ENCODE measurements around the gene G3BP1.
A peak's percentile ranks its signal among the peaks of the same experiment; 100 is the strongest.

The G3BP1 gene

DNA sequence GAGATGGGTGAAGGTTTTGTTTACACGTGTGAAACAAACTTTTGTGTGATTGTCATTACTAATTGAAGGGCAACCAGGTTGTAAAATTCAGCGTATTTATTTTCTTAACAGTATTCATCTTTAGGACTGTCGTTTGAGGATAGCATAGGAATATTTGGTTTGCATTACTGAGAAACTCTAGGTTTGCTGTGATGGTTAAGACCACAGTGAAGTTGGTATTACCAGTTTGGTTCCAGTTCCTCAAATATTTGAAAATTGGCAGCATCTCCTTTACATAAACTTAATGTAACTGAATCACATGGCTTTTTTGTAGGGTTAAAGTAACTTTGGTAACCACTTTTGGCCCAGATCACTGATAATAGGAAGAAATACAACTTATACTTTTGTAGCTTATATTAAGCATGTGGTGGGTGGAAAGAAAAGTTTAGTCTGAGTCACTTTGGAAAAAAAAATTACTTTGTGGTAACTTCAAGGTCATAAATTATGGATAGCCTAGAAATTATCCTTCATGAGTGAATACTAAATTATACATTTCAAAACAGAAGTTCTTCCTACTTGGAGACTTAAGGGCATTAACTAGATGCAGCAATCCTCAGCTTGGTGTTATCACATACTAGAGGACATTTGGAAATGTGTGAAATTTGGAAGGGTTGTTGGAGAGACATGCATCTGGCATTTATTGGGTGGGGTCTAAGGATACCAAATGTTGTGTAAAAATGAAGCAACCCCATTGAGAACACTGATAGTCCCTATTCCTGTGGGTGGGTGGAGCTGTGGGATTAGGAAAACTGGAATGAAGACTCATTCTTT is 33.9 kb downstream of the G3BP1 start:
- WGBS (ENCODE audit: extremely low coverage, insufficient coverage, insufficient read length) = no CpG with 5 or more reads among the region's 3 CpGs
- no peak overlapping the region for H3K4me2 ChIP-seq (ENCODE audit: low read length)

DNA sequence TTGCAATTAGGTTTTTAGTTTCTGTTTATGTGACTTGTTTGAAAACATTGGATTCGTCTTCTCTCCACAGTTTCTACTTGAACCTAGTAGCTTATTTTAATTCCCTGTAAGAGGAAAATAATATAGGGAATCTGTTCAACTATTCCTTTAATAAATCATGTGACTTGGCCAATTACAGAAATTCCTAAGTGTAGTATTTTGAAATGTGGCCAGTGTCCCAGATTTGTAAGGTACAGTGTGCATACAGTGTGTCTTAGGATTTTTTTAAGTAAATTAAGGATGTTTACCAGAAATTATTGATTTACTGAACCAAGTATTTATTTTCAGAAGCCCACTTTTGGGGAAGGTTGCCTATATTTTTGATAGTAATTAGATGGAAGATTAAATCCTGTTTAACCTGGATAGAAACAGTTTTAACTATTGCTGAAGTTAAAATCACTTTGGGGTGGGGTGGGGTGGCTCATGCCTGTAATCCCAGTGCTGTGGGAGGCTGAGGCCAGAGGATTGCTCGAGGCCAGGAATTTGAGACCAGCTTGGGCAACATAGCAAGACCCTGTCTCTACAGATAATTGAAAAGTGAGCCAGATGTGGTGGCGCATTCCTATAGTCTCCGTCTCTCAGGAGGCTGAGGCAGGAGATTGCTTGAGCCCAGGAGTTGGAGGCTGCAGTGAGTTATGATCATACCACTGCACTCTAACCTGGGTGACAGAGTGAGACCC is 36.9 kb downstream of the G3BP1 start:
- no peaks in the 10 kb centered on the region for H3K27me3 ChIP-seq (ENCODE audit: insufficient read depth, low read length)
- H3K23ac ChIP-seq (ENCODE audit: low read length) = no peak overlapping the region
- no peak overlapping the region for H2BK5ac ChIP-seq (ENCODE audit: low read depth, low read length, poor library complexity)
- no peak overlapping the region for H3K4me3 ChIP-seq (ENCODE audit: low read depth, low read length)
- no peak overlapping the region for H4K91ac ChIP-seq (ENCODE audit: low read depth, low read length)
- peaks cover 4 to 13% of the 10 kb centered on the region in 2 experiments for H3K36me3 ChIP-seq (ENCODE audit: control insufficient read depth in 1 of 2, insufficient read depth in 2 of 2, low read length in 2 of 2)
- H3K9ac ChIP-seq (ENCODE audit: low read length) = no peak overlapping the region
- H3K9me3 ChIP-seq (ENCODE audit: insufficient read depth, low read depth, low read length) = no peaks in the 10 kb centered on the region
- no peak overlapping the region for H4K8ac ChIP-seq (ENCODE audit: low read depth, low read length)
- H2BK12ac ChIP-seq (ENCODE audit: low read length) = no peak overlapping the region
- DNase-seq = no peak
- no peaks in the 10 kb centered on the region for H3K79me1 ChIP-seq (ENCODE audit: low read length)
- no peaks in the 10 kb centered on the region for H3K4me1 ChIP-seq (ENCODE audit: control insufficient read depth in 1 of 2, insufficient read depth in 2 of 2, low read length in 2 of 2)
- no peak overlapping the region for H2BK120ac ChIP-seq (ENCODE audit: insufficient read depth, low read length, poor library complexity)
- H4K12ac ChIP-seq (ENCODE audit: low read depth, low read length) = no peak overlapping the region
- WGBS (ENCODE audit: extremely low coverage, insufficient coverage, insufficient read length) = no CpG with 5 or more reads among the region's 4 CpGs
- no peak overlapping the region for H3K18ac ChIP-seq (ENCODE audit: low read length)
- no peak overlapping the region for H3K4ac ChIP-seq (ENCODE audit: low read depth, low read length)
- H2AFZ ChIP-seq (ENCODE audit: insufficient read depth, low read length, poor library complexity) = no peak overlapping the region
- no peaks in the 10 kb centered on the region for H3K79me2 ChIP-seq (ENCODE audit: control insufficient read depth, insufficient read depth, low read length, poor library complexity)
- H2AK5ac ChIP-seq (ENCODE audit: low read length) = no peak overlapping the region
- H3K4me2 ChIP-seq (ENCODE audit: low read length) = no peak overlapping the region
- H3K27ac ChIP-seq (ENCODE audit: low read depth, low read length) = no peak overlapping the region
- no peak overlapping the region for H3K14ac ChIP-seq (ENCODE audit: low read length)

More for the DNA sequence above, 33.9 kb downstream of the G3BP1 start:
- Histone ChIP-seq H3K27ac (ENCODE audit: low read depth, low read length) (no peak overlapping the region), H3K14ac (ENCODE audit: low read length) (no peak overlapping the region), H3K27me3 (ENCODE audit: insufficient read depth, low read length) (no peaks in the 10 kb centered on the region), H3K79me2 (ENCODE audit: control insufficient read depth, insufficient read depth, low read length, poor library complexity) (no peaks in the 10 kb centered on the region), H4K12ac (ENCODE audit: low read depth, low read length) (no peak overlapping the region), H2AK5ac (ENCODE audit: low read length) (no peak overlapping the region), H3K18ac (ENCODE audit: low read length) (no peak overlapping the region), H2AFZ (ENCODE audit: insufficient read depth, low read length, poor library complexity) (no peak overlapping the region), H3K4me3 (ENCODE audit: low read depth, low read length) (no peak overlapping the region), H2BK5ac (ENCODE audit: low read depth, low read length, poor library complexity) (no peak overlapping the region), H3K4me1 (ENCODE audit: control insufficient read depth in 1 of 2, insufficient read depth in 2 of 2, low read length in 2 of 2) (no peaks in the 10 kb centered on the region), H3K9me3 (ENCODE audit: insufficient read depth, low read depth, low read length) (no peaks in the 10 kb centered on the region), H4K91ac (ENCODE audit: low read depth, low read length) (no peak overlapping the region), H3K4ac (ENCODE audit: low read depth, low read length) (no peak overlapping the region), H2BK120ac (ENCODE audit: insufficient read depth, low read length, poor library complexity) (no peak overlapping the region), H3K36me3 (ENCODE audit: control insufficient read depth in 1 of 2, insufficient read depth in 2 of 2, low read length in 2 of 2) (peaks cover 12 to 21% of the 10 kb centered on the region in 2 experiments), H3K9ac (ENCODE audit: low read length) (no peak overlapping the region), H2BK12ac (ENCODE audit: low read length) (no peak overlapping the region), H4K8ac (ENCODE audit: low read depth, low read length) (no peak overlapping the region), H3K23ac (ENCODE audit: low read length) (no peak overlapping the region), H3K79me1 (ENCODE audit: low read length) (no peaks in the 10 kb centered on the region)
- peak in 1 of 2 donors; percentile 27 for DNase-seq

DNA sequence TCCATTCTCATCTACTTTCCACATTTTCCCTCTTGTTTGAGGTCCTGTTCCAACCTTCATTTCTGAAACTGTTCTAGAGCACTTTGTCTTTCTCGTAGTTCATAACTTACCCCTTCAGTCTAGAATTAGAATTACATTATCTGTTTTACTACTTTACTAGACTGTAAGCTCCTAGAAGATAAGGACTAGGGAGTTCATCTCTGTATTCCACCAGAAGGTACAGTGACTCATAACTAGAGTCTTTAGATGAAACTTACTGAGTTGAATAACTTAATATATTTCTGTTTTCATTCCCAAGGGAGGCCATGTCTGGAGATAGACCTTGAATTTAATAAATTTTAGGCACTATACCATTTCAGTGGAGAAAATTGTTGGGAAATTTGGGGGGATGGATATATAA is 38.7 kb downstream of the G3BP1 start:
- no peak overlapping the region for H3K18ac ChIP-seq (ENCODE audit: low read length)
- WGBS (ENCODE audit: extremely low coverage, insufficient coverage, insufficient read length) = no CpG with 5 or more reads among the region's 1 CpG
- no peak overlapping the region for H3K4ac ChIP-seq (ENCODE audit: low read depth, low read length)
- H2AFZ ChIP-seq (ENCODE audit: insufficient read depth, low read length, poor library complexity) = no peak overlapping the region
- H2BK5ac ChIP-seq (ENCODE audit: low read depth, low read length, poor library complexity) = no peak overlapping the region
- no peaks in the 10 kb centered on the region for H3K27me3 ChIP-seq (ENCODE audit: insufficient read depth, low read length)
- H3K27ac ChIP-seq (ENCODE audit: low read depth, low read length) = no peak overlapping the region
- no peak overlapping the region for H3K23ac ChIP-seq (ENCODE audit: low read length)
- H3K79me1 ChIP-seq (ENCODE audit: low read length) = no peaks in the 10 kb centered on the region
- no peak overlapping the region for H3K4me2 ChIP-seq (ENCODE audit: low read length)
- no peaks in the 10 kb centered on the region for H3K79me2 ChIP-seq (ENCODE audit: control insufficient read depth, insufficient read depth, low read length, poor library complexity)
- H2BK12ac ChIP-seq (ENCODE audit: low read length) = no peak overlapping the region
- H3K4me3 ChIP-seq (ENCODE audit: low read depth, low read length) = no peak overlapping the region
- no peak for DNase-seq
- H4K91ac ChIP-seq (ENCODE audit: low read depth, low read length) = no peak overlapping the region
- no peak overlapping the region for H4K8ac ChIP-seq (ENCODE audit: low read depth, low read length)
- no peak overlapping the region for H3K9ac ChIP-seq (ENCODE audit: low read length)
- H3K4me1 ChIP-seq (ENCODE audit: control insufficient read depth in 1 of 2, insufficient read depth in 2 of 2, low read length in 2 of 2) = no peaks in the 10 kb centered on the region
- H3K36me3 ChIP-seq (ENCODE audit: control insufficient read depth in 1 of 2, insufficient read depth in 2 of 2, low read length in 2 of 2) = peaks cover 0 to 11% of the 10 kb centered on the region in 2 experiments
- H3K14ac ChIP-seq (ENCODE audit: low read length) = no peak overlapping the region
- H4K12ac ChIP-seq (ENCODE audit: low read depth, low read length) = no peak overlapping the region
- no peaks in the 10 kb centered on the region for H3K9me3 ChIP-seq (ENCODE audit: insufficient read depth, low read depth, low read length)
- H2BK120ac ChIP-seq (ENCODE audit: insufficient read depth, low read length, poor library complexity) = no peak overlapping the region
- H2AK5ac ChIP-seq (ENCODE audit: low read length) = no peak overlapping the region

DNA sequence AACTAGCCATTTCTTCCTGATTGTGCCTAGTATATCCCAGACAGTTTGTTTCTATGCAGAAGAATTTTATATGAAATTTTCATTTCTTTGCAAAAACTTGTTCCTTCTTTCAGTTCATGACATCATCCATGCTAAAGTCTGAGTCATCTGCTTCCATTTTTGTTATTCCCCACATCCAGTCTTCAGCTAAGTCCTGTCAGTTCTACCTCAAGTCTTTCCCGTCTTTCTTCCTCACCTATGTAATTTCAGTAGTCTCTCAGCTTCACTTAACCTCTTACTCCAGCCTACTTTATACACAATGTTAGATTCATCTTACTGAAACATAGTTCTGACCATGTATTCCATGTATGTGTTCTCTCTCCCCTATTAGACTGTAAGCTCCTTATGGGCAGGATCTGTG is 39.1 kb downstream of the G3BP1 start:
- DNase-seq = no peak
- WGBS (ENCODE audit: extremely low coverage, insufficient coverage, insufficient read length) = no CpG with 5 or more reads among the region's 1 CpG
- H3K23ac ChIP-seq (ENCODE audit: low read length) = no peak overlapping the region
- H3K4me3 ChIP-seq (ENCODE audit: low read depth, low read length) = no peak overlapping the region
- H4K8ac ChIP-seq (ENCODE audit: low read depth, low read length) = no peak overlapping the region
- no peak overlapping the region for H2AK5ac ChIP-seq (ENCODE audit: low read length)
- H3K27ac ChIP-seq (ENCODE audit: low read depth, low read length) = no peak overlapping the region
- H3K14ac ChIP-seq (ENCODE audit: low read length) = no peak overlapping the region
- H3K4me1 ChIP-seq (ENCODE audit: control insufficient read depth in 1 of 2, insufficient read depth in 2 of 2, low read length in 2 of 2) = no peaks in the 10 kb centered on the region
- H3K4me2 ChIP-seq (ENCODE audit: low read length) = no peak overlapping the region
- no peaks in the 10 kb centered on the region for H3K27me3 ChIP-seq (ENCODE audit: insufficient read depth, low read length)
- H2AFZ ChIP-seq (ENCODE audit: insufficient read depth, low read length, poor library complexity) = no peak overlapping the region
- no peak overlapping the region for H2BK12ac ChIP-seq (ENCODE audit: low read length)
- no peak overlapping the region for H3K18ac ChIP-seq (ENCODE audit: low read length)
- no peak overlapping the region for H2BK120ac ChIP-seq (ENCODE audit: insufficient read depth, low read length, poor library complexity)
- H4K91ac ChIP-seq (ENCODE audit: low read depth, low read length) = no peak overlapping the region
- no peak overlapping the region for H3K4ac ChIP-seq (ENCODE audit: low read depth, low read length)
- H4K12ac ChIP-seq (ENCODE audit: low read depth, low read length) = no peak overlapping the region
- H3K79me1 ChIP-seq (ENCODE audit: low read length) = no peaks in the 10 kb centered on the region
- H2BK5ac ChIP-seq (ENCODE audit: low read depth, low read length, poor library complexity) = no peak overlapping the region
- H3K9me3 ChIP-seq (ENCODE audit: insufficient read depth, low read depth, low read length) = no peaks in the 10 kb centered on the region
- H3K9ac ChIP-seq (ENCODE audit: low read length) = no peak overlapping the region
- peaks cover 0 to 11% of the 10 kb centered on the region in 2 experiments for H3K36me3 ChIP-seq (ENCODE audit: control insufficient read depth in 1 of 2, insufficient read depth in 2 of 2, low read length in 2 of 2)
- H3K79me2 ChIP-seq (ENCODE audit: control insufficient read depth, insufficient read depth, low read length, poor library complexity) = no peaks in the 10 kb centered on the region

Data from trophoblast cell (in vitro differentiated cells and primary cell).